ENCODE results near the gene TESMIN.

DNA sequence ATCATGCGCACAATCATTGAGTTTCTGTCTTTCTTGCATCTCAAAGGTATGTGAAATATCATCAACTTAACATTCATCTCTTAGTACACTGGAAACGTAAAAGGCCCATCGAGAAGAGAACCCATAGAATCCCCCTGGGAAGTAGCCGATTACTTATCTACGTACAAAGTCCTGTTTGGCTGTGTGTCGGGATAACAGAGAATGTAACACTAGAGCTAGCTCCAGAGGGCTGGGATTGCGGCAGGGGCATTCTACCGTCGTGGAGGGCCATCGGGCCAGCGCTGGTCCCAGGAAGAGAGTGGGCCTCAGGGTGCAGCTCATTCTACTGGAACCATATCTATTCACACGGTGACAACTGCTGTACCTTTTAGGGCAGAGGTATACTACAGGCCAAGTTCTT is 62.4 kb downstream of the TESMIN start:
- no peak for TF ChIP-seq REST (IDR thresholded peaks at IDR 0.05; ENCODE audit: low read depth)
- no peak for TF ChIP-seq TAF1 (IDR thresholded peaks at IDR 0.05; ENCODE audit: low read depth)
- no peak for TF ChIP-seq NFIC (IDR thresholded peaks at IDR 0.05)

Data from Ishikawa (cell line).